DOHH2 (cell line): Measurements from ENCODE around the gene TIAL1.

Experiments used
- H3F3A ChIP-seq: fragments of 200-600 bp; sonication (generic), shearing (Covaris generic); 2 replicates; pipeline ENCODE4 v1.6.0; 2016; ENCODE audit warnings: antibody characterized with exemption, mild to moderate bottlenecking; ENCODE audit not compliant: control insufficient read depth, insufficient read depth
- H3K27ac ChIP-seq: fragments of 200-600 bp; sonication (generic); 2 replicates; pipeline ENCODE4 v1.5.1; 2014; ENCODE audit warnings: low read depth, mild to moderate bottlenecking, low read length, moderate library complexity
- H3K27me3 ChIP-seq: fragments of 200-600 bp; sonication (generic); 2 replicates; pipeline ENCODE4 v1.6.1; 2014; ENCODE audit warnings: mild to moderate bottlenecking, low read length, mixed read lengths; ENCODE audit not compliant: control insufficient read depth
- H3K36me3 ChIP-seq: fragments of 200-600 bp; sonication (generic); 2 replicates; pipeline ENCODE4 v1.6.1; 2014; ENCODE audit warnings: mild to moderate bottlenecking, low read length, moderate library complexity, mixed read lengths; ENCODE audit not compliant: control insufficient read depth
- H3K4me1 ChIP-seq: fragments of 200-600 bp; sonication (generic); 2 replicates; pipeline ENCODE4 v1.6.1; 2014; ENCODE audit warnings: mild to moderate bottlenecking, low read length, mixed read lengths; ENCODE audit not compliant: control insufficient read depth
- H3K4me2 ChIP-seq: fragments of 200-600 bp; sonication (generic); 2 replicates; pipeline ENCODE4 v1.6.0; 2014; ENCODE audit warnings: mild to moderate bottlenecking, low read length, moderate library complexity
- H3K4me3 ChIP-seq: fragments of 200-600 bp; sonication (generic); 2 replicates; pipeline ENCODE4 v1.5.1; 2014; ENCODE audit warnings: mild to moderate bottlenecking, low read length, mixed read lengths
- H3K79me2 ChIP-seq: fragments of 200-600 bp; sonication (generic); 2 replicates; pipeline ENCODE4 v1.6.1; 2014; ENCODE audit warnings: mild to moderate bottlenecking, low read length, mixed read lengths; ENCODE audit not compliant: control insufficient read depth
- H3K9me2 ChIP-seq: fragments of 200-600 bp; sonication (generic); replicated peaks from 2 replicates; pipeline ENCODE4 v1.6.1; 2014; ENCODE audit warnings: mild to moderate bottlenecking, low read length, mixed read lengths; ENCODE audit not compliant: control insufficient read depth
- H3K9me3 ChIP-seq: fragments of 200-600 bp; sonication (generic); 2 replicates; pipeline ENCODE4 v1.6.1; 2014; ENCODE audit warnings: antibody characterized with exemption, low read length, mixed read lengths; ENCODE audit not compliant: control insufficient read depth, insufficient read depth
- H4K20me1 ChIP-seq: fragments of 200-600 bp; sonication (generic); 2 replicates; pipeline ENCODE4 v1.6.0; 2014; ENCODE audit warnings: low read depth, mild to moderate bottlenecking, antibody characterized with exemption, low read length, moderate library complexity; ENCODE audit not compliant: control insufficient read depth, insufficient read depth
- EZH2phosphoT487 ChIP-seq: fragments of 200-600 bp; sonication (generic); IDR thresholded peaks from 2 replicates; pipeline ENCODE4 v1.6.1; 2017; ENCODE audit warnings: borderline replicate concordance, mild to moderate bottlenecking, antibody characterized with exemption, low read length, moderate library complexity, mixed read lengths
- TF ChIP-seq, protein P1 (sequence below): fragments of 200-600 bp; sonication (generic); IDR thresholded peaks from one replicate; pipeline ENCODE4 v1.5.1; 2014; ENCODE audit warnings: antibody characterized with exemption, mild to moderate bottlenecking, low read depth, low read length; ENCODE audit not compliant: poor library complexity, severe bottlenecking

The TIAL1 gene

DNA sequence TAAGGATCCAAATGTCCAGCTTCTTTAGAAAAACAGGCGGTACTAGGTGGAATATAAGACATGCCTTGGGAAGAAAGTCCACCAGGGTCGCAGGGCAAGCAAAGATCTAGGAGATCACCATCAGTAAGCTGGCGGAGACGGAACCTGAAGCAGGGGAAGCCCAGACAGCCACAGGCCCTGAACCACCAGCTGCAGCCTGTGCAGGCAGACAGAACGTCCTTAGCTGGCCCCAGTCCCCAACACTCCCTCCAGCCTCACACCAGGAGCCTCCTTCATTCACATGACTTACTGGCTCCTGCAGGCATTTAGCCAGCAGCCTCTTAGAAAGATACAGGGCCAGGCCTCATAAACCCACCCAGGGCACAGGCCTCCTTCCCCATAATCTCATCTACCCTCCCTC lies 71.6 kb downstream of the TIAL1 start:
- Histone ChIP-seq H3K9me3 (no peaks in the 10 kb centered on the region), H3K9me2 (no peaks in the 10 kb centered on the region), H3F3A (peaks cover 7% of the 10 kb centered on the region; the same call in 1 of the 2 replicates), H3K4me2 (no peak overlapping the region), H3K4me1 (no peaks in the 10 kb centered on the region), H3K79me2 (peaks cover 19% of the 10 kb centered on the region), H3K36me3 (peaks cover 19% of the 10 kb centered on the region), H3K27ac (no peak overlapping the region), H3K4me3 (no peak overlapping the region), H4K20me1 (no peaks in the 10 kb centered on the region), H3K27me3 (no peaks in the 10 kb centered on the region)
- TF ChIP-seq EZH2phosphoT487: no peak
- TF ChIP-seq, protein P1, sequence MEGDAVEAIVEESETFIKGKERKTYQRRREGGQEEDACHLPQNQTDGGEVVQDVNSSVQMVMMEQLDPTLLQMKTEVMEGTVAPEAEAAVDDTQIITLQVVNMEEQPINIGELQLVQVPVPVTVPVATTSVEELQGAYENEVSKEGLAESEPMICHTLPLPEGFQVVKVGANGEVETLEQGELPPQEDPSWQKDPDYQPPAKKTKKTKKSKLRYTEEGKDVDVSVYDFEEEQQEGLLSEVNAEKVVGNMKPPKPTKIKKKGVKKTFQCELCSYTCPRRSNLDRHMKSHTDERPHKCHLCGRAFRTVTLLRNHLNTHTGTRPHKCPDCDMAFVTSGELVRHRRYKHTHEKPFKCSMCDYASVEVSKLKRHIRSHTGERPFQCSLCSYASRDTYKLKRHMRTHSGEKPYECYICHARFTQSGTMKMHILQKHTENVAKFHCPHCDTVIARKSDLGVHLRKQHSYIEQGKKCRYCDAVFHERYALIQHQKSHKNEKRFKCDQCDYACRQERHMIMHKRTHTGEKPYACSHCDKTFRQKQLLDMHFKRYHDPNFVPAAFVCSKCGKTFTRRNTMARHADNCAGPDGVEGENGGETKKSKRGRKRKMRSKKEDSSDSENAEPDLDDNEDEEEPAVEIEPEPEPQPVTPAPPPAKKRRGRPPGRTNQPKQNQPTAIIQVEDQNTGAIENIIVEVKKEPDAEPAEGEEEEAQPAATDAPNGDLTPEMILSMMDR: no peak

DNA sequence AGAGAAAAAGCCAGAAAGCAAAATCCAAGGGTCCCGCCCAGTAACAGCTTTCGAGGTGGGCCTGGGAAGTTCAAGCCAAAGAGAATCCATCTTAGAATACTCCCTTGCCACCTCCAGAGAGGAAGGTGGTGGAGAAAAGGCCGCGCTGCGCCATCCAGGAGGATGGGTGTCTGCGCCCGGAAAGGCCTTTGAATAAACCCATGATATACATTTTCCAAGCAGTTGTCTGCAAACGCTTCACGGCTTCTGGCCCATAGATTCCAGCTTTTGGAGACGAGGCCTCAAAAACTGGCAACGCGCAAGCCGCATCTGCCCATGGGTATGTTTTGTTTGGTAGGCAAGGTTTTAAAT lies 72.1 kb downstream of the TIAL1 start:
- Histone ChIP-seq H3F3A (peaks cover 7% of the 10 kb centered on the region; the same call in 1 of the 2 replicates), H3K79me2 (peaks cover 15% of the 10 kb centered on the region), H4K20me1 (no peaks in the 10 kb centered on the region), H3K9me2 (no peaks in the 10 kb centered on the region), H3K4me3 (no peak overlapping the region), H3K27ac (no peak overlapping the region), H3K4me1 (peaks cover 3% of the 10 kb centered on the region; the same call in 1 of the 2 replicates), H3K27me3 (no peaks in the 10 kb centered on the region), H3K4me2 (no peak overlapping the region), H3K36me3 (peaks cover 19% of the 10 kb centered on the region), H3K9me3 (no peaks in the 10 kb centered on the region)
- TF ChIP-seq, protein P1: no peak
- no peak for TF ChIP-seq EZH2phosphoT487

DNA sequence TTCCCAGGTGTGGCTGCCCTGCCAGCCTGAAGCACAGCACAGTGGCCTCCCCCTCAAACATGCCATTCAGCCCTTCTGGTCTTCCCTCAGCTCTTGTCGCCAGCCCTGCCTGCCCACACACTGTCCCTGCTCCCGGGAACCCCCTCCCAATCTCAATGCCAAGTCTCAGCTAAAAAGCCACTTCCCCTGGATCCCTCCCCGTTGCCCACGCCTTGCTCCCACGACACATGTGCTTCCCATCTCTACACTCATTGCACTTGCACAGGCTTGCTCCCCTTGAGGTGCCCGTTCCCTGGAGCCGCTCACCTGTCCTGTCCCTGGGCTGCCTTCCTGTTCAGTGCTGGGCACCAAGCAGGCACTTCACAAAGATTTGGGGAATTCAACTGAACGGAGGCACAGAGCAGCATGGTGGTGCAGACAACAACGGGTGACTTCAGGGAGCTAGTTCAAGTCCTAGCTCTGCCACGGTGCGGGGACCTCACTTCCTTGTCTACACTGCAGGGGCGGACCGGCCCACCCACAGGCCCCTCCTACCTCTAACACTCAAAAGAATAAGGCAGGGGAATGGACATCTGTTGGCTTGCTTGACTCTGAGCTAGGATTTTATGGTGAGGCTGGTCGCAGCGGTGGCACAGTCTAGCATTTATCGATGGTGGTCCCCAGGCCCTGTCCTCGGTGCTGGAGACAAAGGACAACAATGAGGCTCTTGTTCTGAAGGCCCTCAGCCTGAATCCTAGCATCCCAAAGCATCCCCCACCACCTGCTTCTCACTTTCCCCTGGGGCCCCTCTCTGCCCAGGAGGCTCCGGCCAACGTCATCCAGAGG lies 72.7 kb downstream of the TIAL1 start:
- H3K27me3 ChIP-seq: no peaks in the 10 kb centered on the region
- peaks cover 7% of the 10 kb centered on the region; the same call in 1 of the 2 replicates for H3F3A ChIP-seq
- no peak overlapping the region for H3K27ac ChIP-seq
- H3K4me1 ChIP-seq: peaks cover 8% of the 10 kb centered on the region
- H4K20me1 ChIP-seq: no peaks in the 10 kb centered on the region
- H3K9me2 ChIP-seq: no peaks in the 10 kb centered on the region
- H3K36me3 ChIP-seq: peaks cover 19% of the 10 kb centered on the region
- H3K79me2 ChIP-seq: peaks cover 9% of the 10 kb centered on the region
- no peaks in the 10 kb centered on the region for H3K9me3 ChIP-seq
- no peak overlapping the region for H3K4me3 ChIP-seq
- H3K4me2 ChIP-seq: no peak overlapping the region
- TF ChIP-seq, protein P1: no peak
- TF ChIP-seq EZH2phosphoT487: no peak
